OCI-LY1 (cell line): ENCODE data around the gene ZFP91.

ENCODE experiments used
- H2AFZ ChIP-seq: fragments of 200-600 bp; sonication (generic), shearing (Covaris generic); 2 replicates; pipeline ENCODE4 v1.6.0; 2014; ENCODE audit warnings: antibody characterized with exemption, mild to moderate bottlenecking, low read length
- H3F3A ChIP-seq: fragments of 200-600 bp; sonication (generic), shearing (Covaris generic); 2 replicates; pipeline ENCODE4 v1.6.0; 2014; ENCODE audit warnings: mild to moderate bottlenecking, antibody characterized with exemption, low read length, moderate library complexity; ENCODE audit not compliant: insufficient read depth
- H3K27ac ChIP-seq: fragments of 200-600 bp; sonication (generic); 2 replicates; pipeline ENCODE4 v1.5.1; 2014; ENCODE audit warnings: low read length, mixed run types, mild to moderate bottlenecking, low read depth; ENCODE audit not compliant: poor library complexity, severe bottlenecking
- H3K27me3 ChIP-seq: fragments of 200-600 bp; sonication (generic); 2 replicates; pipeline ENCODE4 v1.6.0; 2014; ENCODE audit warnings: antibody characterized with exemption, mild to moderate bottlenecking, low read length, moderate library complexity; ENCODE audit not compliant: insufficient read depth
- H3K36me3 ChIP-seq: fragments of 200-600 bp; sonication (generic); 2 replicates; pipeline ENCODE4 v1.6.1; 2014; ENCODE audit warnings: mild to moderate bottlenecking, antibody characterized with exemption, low read length, moderate library complexity, mixed read lengths; ENCODE audit not compliant: insufficient read depth
- H3K4me1 ChIP-seq: fragments of 200-600 bp; sonication (generic); 2 replicates; pipeline ENCODE4 v1.5.1; 2014; ENCODE audit warnings: mild to moderate bottlenecking, low read length, moderate library complexity; ENCODE audit not compliant: insufficient read depth, severe bottlenecking
- H3K4me2 ChIP-seq: fragments of 200-600 bp; sonication (generic), shearing (Covaris generic); 2 replicates; pipeline ENCODE4 v1.6.1; 2014; ENCODE audit warnings: low read length
- H3K4me3 ChIP-seq: fragments of 200-600 bp; sonication (generic); 2 replicates; pipeline ENCODE4 v1.5.1; 2014; ENCODE audit warnings: low read length, low read depth, mild to moderate bottlenecking, mixed read lengths; ENCODE audit not compliant: poor library complexity, severe bottlenecking
- H3K79me2 ChIP-seq: fragments of 200-600 bp; shearing (Covaris generic); 2 replicates; pipeline ENCODE4 v1.6.1; 2016; ENCODE audit warnings: mixed run types, low read length, mixed read lengths; ENCODE audit not compliant: insufficient read depth
- H3K9ac ChIP-seq: fragments of 200-600 bp; sonication (generic), shearing (Covaris generic); 2 replicates; pipeline ENCODE4 v1.6.1; 2014; ENCODE audit warnings: mild to moderate bottlenecking, low read length, mixed read lengths
- H3K9me2 ChIP-seq: fragments of 200-600 bp; sonication (generic), shearing (Covaris generic); 2 replicates; pipeline ENCODE4 v1.6.1; 2014; ENCODE audit warnings: low read depth, mild to moderate bottlenecking, low read length, mixed read lengths
- H3K9me3 ChIP-seq: fragments of 200-600 bp; shearing (Covaris generic); 2 replicates; pipeline ENCODE4 v1.6.1; 2014; ENCODE audit warnings: low read length, mixed read lengths
- H4K20me1 ChIP-seq: fragments of 200-600 bp; sonication (generic), shearing (Covaris generic); 2 replicates; pipeline ENCODE4 v1.6.0; 2016; ENCODE audit warnings: mild to moderate bottlenecking, low read length; ENCODE audit not compliant: insufficient read depth
- CTCF ChIP-seq: fragments of 200-600 bp; sonication (generic), shearing (Covaris generic); IDR thresholded peaks from 2 replicates; pipeline ENCODE4 v1.5.1; 2017; ENCODE audit warnings: mild to moderate bottlenecking, antibody characterized with exemption, low read length, moderate library complexity, mixed read lengths
- EZH2 ChIP-seq: fragments of 200-600 bp; sonication (generic), shearing (Covaris generic); IDR thresholded peaks from 2 replicates; pipeline ENCODE4 v1.8.0; 2017; ENCODE audit warnings: borderline replicate concordance, mixed run types, mild to moderate bottlenecking, antibody characterized with exemption, low read length, moderate library complexity, mixed read lengths

Gene ZFP91

DNA sequence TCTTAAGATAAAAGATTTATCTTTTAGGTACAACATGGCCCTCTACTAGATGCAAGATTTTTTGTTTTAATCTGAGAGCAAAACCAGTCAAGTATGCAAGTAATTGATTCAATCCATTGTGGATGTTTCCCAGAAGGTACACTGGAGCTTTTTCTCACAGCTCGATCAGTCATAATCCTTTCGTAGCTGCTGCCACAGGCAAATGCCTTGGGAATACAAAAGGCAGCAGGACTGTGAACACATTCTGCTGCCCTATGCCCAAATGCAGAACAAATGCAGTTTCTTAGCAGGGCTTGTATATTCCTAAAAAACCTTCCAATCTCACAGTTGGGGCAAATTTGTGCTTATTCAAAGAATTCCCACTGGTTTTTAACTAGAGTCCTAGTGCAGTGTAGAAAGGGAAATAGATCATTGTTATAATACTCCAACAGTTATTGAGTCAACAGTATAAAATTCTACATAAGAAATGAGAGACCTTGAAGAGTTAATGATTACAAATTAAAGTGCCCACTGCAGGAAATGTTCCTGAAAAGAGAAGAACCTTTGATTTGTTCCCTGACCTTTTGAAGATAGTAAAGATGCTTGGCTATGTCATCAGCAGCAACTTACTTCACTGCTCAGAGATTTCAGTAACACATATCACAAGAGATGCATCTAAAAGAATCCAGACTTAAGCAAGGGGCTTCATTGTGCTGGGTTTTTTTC lies 17.3 kb upstream of the ZFP91 start:
- H3K9ac ChIP-seq: no peak overlapping the region
- H3K9me3 ChIP-seq: no peaks in the 10 kb centered on the region
- no peak overlapping the region for H3K4me2 ChIP-seq
- peaks cover 4% of the 10 kb centered on the region for H3K4me1 ChIP-seq
- TF ChIP-seq CTCF (no peak), EZH2 (no peak)
- H3K27ac ChIP-seq: no peak overlapping the region
- H4K20me1 ChIP-seq: no peaks in the 10 kb centered on the region
- H3F3A ChIP-seq: no peaks in the 10 kb centered on the region; the same call in 1 of the 2 replicates
- H3K9me2 ChIP-seq: no peaks in the 10 kb centered on the region
- no peak overlapping the region for H3K4me3 ChIP-seq
- H3K79me2 ChIP-seq: peaks cover 86% of the 10 kb centered on the region
- H2AFZ ChIP-seq: no peak overlapping the region
- H3K27me3 ChIP-seq: no peaks in the 10 kb centered on the region
- H3K36me3 ChIP-seq: peaks cover 93% of the 10 kb centered on the region

DNA sequence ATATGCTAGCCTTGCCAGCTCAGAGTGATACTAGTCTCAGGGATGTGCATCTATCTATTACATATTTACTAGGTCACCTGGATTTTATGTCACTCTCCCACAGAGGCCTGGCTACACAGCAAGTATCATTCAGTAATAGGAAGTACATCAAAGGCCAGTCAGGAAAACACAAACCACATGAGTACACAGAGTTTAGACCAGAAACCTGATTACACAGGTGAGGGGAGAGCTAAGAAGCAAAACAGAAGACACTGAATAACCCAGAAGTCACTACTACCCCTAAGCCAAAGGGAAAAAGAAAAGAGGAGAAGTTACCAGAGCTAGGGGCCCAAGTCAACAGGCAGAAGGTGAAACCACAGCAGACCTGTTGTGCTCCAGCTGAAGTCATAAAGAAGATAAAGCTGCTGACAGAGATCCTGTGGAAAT lies 16.5 kb upstream of the ZFP91 start:
- H3K4me1 ChIP-seq: peaks cover 9% of the 10 kb centered on the region
- no peak overlapping the region for H3K4me2 ChIP-seq
- no peak overlapping the region for H3K27ac ChIP-seq
- no peak overlapping the region for H3K4me3 ChIP-seq
- peaks cover 86% of the 10 kb centered on the region for H3K79me2 ChIP-seq
- no peaks in the 10 kb centered on the region; the same call in 1 of the 2 replicates for H3F3A ChIP-seq
- H3K9me3 ChIP-seq: no peaks in the 10 kb centered on the region
- H3K9me2 ChIP-seq: no peaks in the 10 kb centered on the region
- no peak overlapping the region for H3K9ac ChIP-seq
- no peak overlapping the region for H2AFZ ChIP-seq
- H4K20me1 ChIP-seq: peaks cover 4% of the 10 kb centered on the region; the same call in 1 of the 2 replicates
- peaks cover 92% of the 10 kb centered on the region for H3K36me3 ChIP-seq
- no peaks in the 10 kb centered on the region for H3K27me3 ChIP-seq
- TF ChIP-seq EZH2 (no peak), CTCF (no peak)

GRCh38 chr11:58564231-58564630 lies 14.6 kb upstream of the ZFP91 start:
- H3K79me2 ChIP-seq: peaks cover 77% of the 10 kb centered on the region

More at GRCh38 chr11:58564231-58564630, 14.6 kb upstream of the ZFP91 start:
- H3K4me3 ChIP-seq: no peak overlapping the region
- H3K4me2 ChIP-seq: no peak overlapping the region
- peaks cover 23% of the 10 kb centered on the region for H3K4me1 ChIP-seq
- H4K20me1 ChIP-seq: peaks cover 7% of the 10 kb centered on the region; the same call in 1 of the 2 replicates
- H3K9me3 ChIP-seq: no peaks in the 10 kb centered on the region
- no peak overlapping the region for H3K27ac ChIP-seq
- no peaks in the 10 kb centered on the region for H3K27me3 ChIP-seq
- peaks cover 96% of the 10 kb centered on the region for H3K36me3 ChIP-seq
- H3F3A ChIP-seq: no peaks in the 10 kb centered on the region; the same call in 1 of the 2 replicates
- H3K9ac ChIP-seq: no peak overlapping the region
- TF ChIP-seq EZH2 (no peak), CTCF (no peak)
- H3K9me2 ChIP-seq: no peaks in the 10 kb centered on the region
- no peak overlapping the region for H2AFZ ChIP-seq
